GM12878 (cell line): ENCODE measurements around the gene EPB41. TPM values are rescaled to one million over a fixed set of nuclear protein-coding genes. Genes with fewer than 3 reads are reported as not detected.

Source experiments
- BMI1 ChIP-seq: fragments of 450-650 bp; IDR thresholded peaks from 2 replicates; pipeline ENCODE4 v1.6.1; 2016; ENCODE audit warnings: mild to moderate bottlenecking, moderate library complexity, borderline replicate concordance
- ELK1 ChIP-seq: IDR thresholded peaks from 2 replicates; pipeline ENCODE4 v1.6.1; 2012; ENCODE audit warnings: low read depth, low read length, improper control_type of control experiment
- ESRRA ChIP-seq: IDR thresholded peaks from 2 replicates; pipeline ENCODE4 v1.6.1; 2012; ENCODE audit warnings: mild to moderate bottlenecking, low read length, improper control_type of control experiment
- ETV6 ChIP-seq, 2 experiments: fragments of 450-650 bp in 1 of 2; IDR thresholded peaks in 1 of 2; conservative IDR thresholded peaks in 1 of 2; 2 replicates each; pipeline ENCODE4 v1.6.1; 2014; ENCODE audit warnings: antibody characterized with exemption in 1 of 2, borderline replicate concordance in 1 of 2, low read depth in 1 of 2, mild to moderate bottlenecking in 1 of 2, moderate library complexity in 1 of 2
- FOXK2 ChIP-seq: fragments of 450-650 bp; IDR thresholded peaks from 2 replicates; pipeline ENCODE4 v1.6.1; 2017; ENCODE audit warnings: mild to moderate bottlenecking, moderate library complexity
- HDAC2 ChIP-seq: fragments of 200-600 bp; sonication (generic); IDR thresholded peaks from 2 replicates; pipeline ENCODE4 v1.6.1; 2017
- HSF1 ChIP-seq: fragments of 150-350 bp; IDR thresholded peaks from 2 replicates; pipeline ENCODE4 v1.6.1; 2014; ENCODE audit warnings: mild to moderate bottlenecking, low read depth, low read length
- IKZF1 ChIP-seq: fragments of 450-650 bp; conservative IDR thresholded peaks from 2 replicates; pipeline ENCODE4 v1.6.1; 2017; ENCODE audit warnings: antibody characterized with exemption, mild to moderate bottlenecking
- JUND ChIP-seq: IDR thresholded peaks from 2 replicates; pipeline ENCODE4 v1.6.1; 2012; ENCODE audit warnings: low read depth, mild to moderate bottlenecking, low read length, improper control_type of control experiment, moderate library complexity
- MTA3 ChIP-seq: IDR thresholded peaks from 2 replicates; pipeline ENCODE4 v1.6.1; 2012; ENCODE audit warnings: low read length, inconsistent platforms, borderline replicate concordance
- NFYB ChIP-seq: IDR thresholded peaks from 2 replicates; pipeline ENCODE4 v1.6.1; 2011; ENCODE audit warnings: low read depth, mild to moderate bottlenecking, low read length, improper control_type of control experiment, moderate library complexity; ENCODE audit not compliant: insufficient read depth
- PRDM15 ChIP-seq: fragments of 450-650 bp; formaldehyde crosslinking; IDR thresholded peaks from 2 replicates; pipeline ENCODE4 v1.4.0; 2020; ENCODE audit warnings: mild to moderate bottlenecking, moderate library complexity
- RELA ChIP-seq: fragments of 450-650 bp; IDR thresholded peaks from 2 replicates; pipeline ENCODE4 v1.8.0; 2014; ENCODE audit warnings: borderline replicate concordance; ENCODE audit not compliant: partially characterized antibody
- REST ChIP-seq: IDR thresholded peaks from 2 replicates; pipeline ENCODE4 v1.6.1; 2012; ENCODE audit warnings: mild to moderate bottlenecking, low read depth, low read length
- SMC3 ChIP-seq: IDR thresholded peaks from 2 replicates; pipeline ENCODE4 v1.6.1; 2011; ENCODE audit warnings: low read length, improper control_type of control experiment, borderline replicate concordance
- SREBF2 ChIP-seq: IDR thresholded peaks from 2 replicates; pipeline ENCODE4 v1.6.1; 2012; ENCODE audit warnings: mild to moderate bottlenecking, low read length
- STAT3 ChIP-seq: IDR thresholded peaks from 2 replicates; pipeline ENCODE4 v1.6.1; 2011; ENCODE audit warnings: low read depth, low read length, improper control_type of control experiment
- SUPT20H ChIP-seq: IDR thresholded peaks from 2 replicates; pipeline ENCODE4 v1.6.1; 2011; ENCODE audit warnings: low read depth, mild to moderate bottlenecking, low read length, moderate library complexity, borderline replicate concordance; ENCODE audit not compliant: control insufficient read depth
- TAF1 ChIP-seq: IDR thresholded peaks from 2 replicates; pipeline ENCODE4 v1.6.1; 2011; ENCODE audit warnings: mild to moderate bottlenecking, low read depth, low read length, borderline replicate concordance
- ZNF24 ChIP-seq: fragments of 450-650 bp; IDR thresholded peaks from 2 replicates; pipeline ENCODE4 v1.6.1; 2017; ENCODE audit warnings: antibody characterized with exemption, mild to moderate bottlenecking
- ZNF622 ChIP-seq: fragments of 450-650 bp; IDR thresholded peaks from 2 replicates; pipeline ENCODE4 v1.6.1; 2017; ENCODE audit warnings: mild to moderate bottlenecking, inconsistent platforms
- polyA plus RNA-seq, 11 experiments: library from polyadenylated mRNA; depleted of rRNA in 4 of 11; unstranded in 6 of 11; stranded (reverse) in 5 of 11; fragments of >200 nt; fragmentation: Nextera tagmentation in 4 of 11; fragmentation: Illumina TruSeq in 1 of 11; extraction: Ambion mirVana in 4 of 11; extraction: Trizol in 1 of 11; gene quantifications; 1 replicate in 1 of 11; 2 replicates in 10 of 11; pipeline versions ENCODE4 v1.2.1 to v1.2.3, GENCODE V29; 2011 to 2016; ENCODE audit warnings: inconsistent platforms in 2 of 11, missing spikeins in 2 of 11, low read depth in 1 of 11
- total RNA-seq, 4 experiments: library from RNA; depleted of rRNA in 3 of 4; stranded (reverse); fragments of >200 nt in 3 of 4; fragmentation: Illumina TruSeq in 1 of 4; extraction: Trizol in 1 of 4; gene quantifications; 2 replicates each; pipeline versions ENCODE4 v1.2.1 to v1.2.3, GENCODE V29; 2013 to 2021

EPB41 gene
- total and polyA plus RNA-seq, 10 of the 15 experiments (the other 5 are each of a cell fraction or from before 2014, with no cell fraction given) = 1.1 to 77.6 (median 58.8) TPM

- no peak for TF ChIP-seq IKZF1
- TF ChIP-seq ELK1 = peak; percentile 63
- peak; percentile 38; the same call in 1 of the 2 replicates for TF ChIP-seq ZNF24
- no peak for TF ChIP-seq BMI1
- no peak for TF ChIP-seq HSF1
- TF ChIP-seq MTA3 = peak; percentile 57; the same call in 1 of the 2 replicates
- TF ChIP-seq TAF1 = no peak
- no peak for TF ChIP-seq SMC3
- no peak for TF ChIP-seq HDAC2
- TF ChIP-seq REST = no peak
- TF ChIP-seq FOXK2 = peak; percentile 85; the same call in 1 of the 2 replicates
- no peak for TF ChIP-seq SREBF2
- TF ChIP-seq NFYB = no peak
- TF ChIP-seq JUND = no peak
- TF ChIP-seq PRDM15 (CRISPR knock-in tag) = no peak
- no peak; the same call in 1 of the 2 replicates for TF ChIP-seq ESRRA
- TF ChIP-seq RELA = no peak
- no peak for TF ChIP-seq ZNF622
- no peak for TF ChIP-seq SUPT20H
- no peak for TF ChIP-seq ETV6 (conservative IDR thresholded peaks at IDR 0.05 in 1 of 2, IDR thresholded peaks at IDR 0.05 in 1 of 2; ENCODE audit: borderline replicate concordance in 1 of 2, low read depth in 1 of 2)
- 0 out of 2 replicates have a peak, but pooled peaks have one; percentile 27 for TF ChIP-seq STAT3
Observed at GRCh38 chr1:28926629-28927265, 12.4 kb downstream of the EPB41 start (continued).
